GM21723 (cell line): Measurements from ENCODE around the gene RCC1.
"Not testable (repeated sequence)": the region's sequence is repeated elsewhere in the genome, so short reads cannot be mapped to it uniquely, and the experiment has no call there.

ENCODE experiments used
- ATAC-seq: cut with Tn5 transposase; IDR thresholded peaks from one replicate; pipeline ENCODE4 v1.9.1; 2021; ENCODE audit warnings: mild to moderate bottlenecking, moderate library complexity; ENCODE audit not compliant: unreplicated experiment

RCC1 gene

GRCh38 chr1:28510273-28510969 is 4.6 kb downstream of the RCC1 start:
- no peak for ATAC-seq

- ATAC-seq = no peak
Measured at GRCh38 chr1:28510970-28511440, 5.2 kb downstream of the RCC1 start.

- no peak for ATAC-seq
Measured at GRCh38 chr1:28512058-28512611, 6.3 kb downstream of the RCC1 start.

- ATAC-seq = not testable (repeated sequence)
Measured at GRCh38 chr1:28514445-28514933, 8.6 kb downstream of the RCC1 start.

GRCh38 chr1:28516518-28516956 is 10.7 kb downstream of the RCC1 start:
- no peak for ATAC-seq

GRCh38 chr1:28517649-28517999 is 11.8 kb downstream of the RCC1 start:
- peak; percentile 14 for ATAC-seq

- peak; percentile 70 for ATAC-seq
Measured at GRCh38 chr1:28518000-28518744, 12.3 kb downstream of the RCC1 start.

- no peak for ATAC-seq
Measured at GRCh38 chr1:28518745-28519341, 13.0 kb downstream of the RCC1 start.

GRCh38 chr1:28519946-28520725 is 14.3 kb downstream of the RCC1 start:
- no peak for ATAC-seq

GRCh38 chr1:28520796-28521195 is 15.0 kb downstream of the RCC1 start:
- not testable (repeated sequence) for ATAC-seq

GRCh38 chr1:28521502-28522164 is 15.8 kb downstream of the RCC1 start:
- no peak for ATAC-seq

GRCh38 chr1:28522537-28522936 is 16.7 kb downstream of the RCC1 start:
- ATAC-seq = not testable (repeated sequence)

GRCh38 chr1:28525002-28525642 is 19.3 kb downstream of the RCC1 start:
- not testable (repeated sequence) for ATAC-seq

GRCh38 chr1:28526886-28527285 is 21.0 kb downstream of the RCC1 start:
- ATAC-seq = no peak

GRCh38 chr1:28530456-28530855 is 24.6 kb downstream of the RCC1 start:
- ATAC-seq = no peak

GRCh38 chr1:28534671-28535070 is 28.8 kb downstream of the RCC1 start:
- ATAC-seq = no peak

- ATAC-seq = no peak
Measured at GRCh38 chr1:28535180-28535579, 29.3 kb downstream of the RCC1 start.

GRCh38 chr1:28537457-28538199 is 31.8 kb downstream of the RCC1 start:
- ATAC-seq = no peak

- ATAC-seq = no peak
Measured at GRCh38 chr1:28538286-28538685, 32.4 kb downstream of the RCC1 start.
